GM18517 (cell line): ENCODE results near the gene WNT7A.

Source experiments
- ATAC-seq: cut with Tn5 transposase; IDR thresholded peaks from one replicate; pipeline ENCODE4 v1.9.1; 2021; ENCODE audit warnings: mild to moderate bottlenecking, moderate library complexity; ENCODE audit not compliant: unreplicated experiment

The WNT7A gene

DNA sequence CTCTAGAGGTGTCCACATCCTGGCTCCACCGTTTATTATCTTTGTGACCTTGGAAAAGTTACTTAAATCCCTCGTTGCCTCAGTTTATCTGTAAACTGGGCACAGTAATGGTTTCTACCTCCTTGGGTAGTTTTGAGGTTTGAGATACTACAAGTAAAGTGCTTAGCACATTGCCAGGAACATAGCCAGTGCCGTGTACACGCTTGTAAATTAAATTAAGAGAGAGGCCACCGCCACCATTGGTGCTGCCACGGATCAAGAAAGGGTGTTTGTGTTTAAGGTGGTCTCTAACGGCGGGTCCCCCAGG lies 5.8 kb upstream of the WNT7A start:
- ATAC-seq = no peak

DNA sequence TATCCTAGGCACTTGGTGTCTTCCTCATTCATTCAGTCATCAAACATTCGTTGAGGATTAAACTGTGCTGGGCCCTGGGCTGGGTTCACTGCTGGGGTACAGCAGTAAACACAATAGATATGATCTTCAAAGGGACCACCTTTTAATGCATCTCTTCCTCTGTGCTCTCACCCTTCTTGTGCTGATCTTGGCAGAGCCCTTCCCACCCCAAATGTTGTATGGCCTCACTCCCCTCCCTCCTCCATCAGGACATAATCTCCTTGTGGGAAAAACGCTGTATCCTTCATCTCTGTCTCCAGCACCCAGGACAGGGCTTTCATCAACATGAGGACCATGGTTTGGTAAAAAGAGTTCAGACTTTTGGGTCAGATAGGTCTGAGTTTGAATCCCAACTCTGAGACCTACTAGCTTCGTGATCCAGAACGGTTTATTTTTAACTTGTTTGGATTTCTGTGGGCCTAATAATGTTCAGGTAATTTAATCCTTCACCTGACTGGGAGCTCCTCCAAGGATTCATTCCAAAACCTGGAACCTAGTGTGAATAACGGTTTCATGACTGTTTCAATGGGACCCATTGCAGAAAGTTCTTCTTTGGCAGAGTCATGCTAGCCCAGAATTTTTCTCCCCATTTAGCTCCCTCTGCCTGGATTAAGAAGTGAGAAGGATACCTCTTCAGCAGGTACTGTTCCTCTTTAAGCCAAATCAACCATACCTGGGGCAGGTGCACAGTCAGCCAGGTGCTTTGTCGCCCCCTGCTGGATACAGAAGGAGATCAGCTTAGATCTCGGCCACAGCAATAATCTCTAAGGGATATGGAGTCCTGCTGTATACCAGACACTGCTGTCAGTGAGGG lies 5.2 kb upstream of the WNT7A start:
- ATAC-seq = no peak

DNA sequence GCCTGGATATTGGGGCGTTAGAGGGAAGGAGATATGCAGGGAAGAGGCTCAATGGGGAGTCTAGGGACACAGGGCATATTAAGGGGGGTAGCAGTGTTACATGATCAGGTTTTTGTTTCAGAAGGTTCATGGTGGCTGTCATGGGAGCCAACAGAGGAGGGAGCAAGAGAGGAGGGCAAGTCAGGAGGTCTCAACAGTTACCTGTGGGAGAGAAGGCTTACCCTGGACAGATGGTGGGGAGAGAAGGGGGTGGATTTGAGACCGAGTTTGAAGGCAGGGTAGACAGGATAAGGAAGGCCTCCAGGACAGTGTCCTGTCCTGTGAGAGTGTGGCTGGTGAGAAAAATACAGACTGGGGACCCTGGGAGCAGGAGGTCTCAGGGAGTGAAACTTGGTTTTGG lies 3.8 kb upstream of the WNT7A start:
- ATAC-seq = no peak

DNA sequence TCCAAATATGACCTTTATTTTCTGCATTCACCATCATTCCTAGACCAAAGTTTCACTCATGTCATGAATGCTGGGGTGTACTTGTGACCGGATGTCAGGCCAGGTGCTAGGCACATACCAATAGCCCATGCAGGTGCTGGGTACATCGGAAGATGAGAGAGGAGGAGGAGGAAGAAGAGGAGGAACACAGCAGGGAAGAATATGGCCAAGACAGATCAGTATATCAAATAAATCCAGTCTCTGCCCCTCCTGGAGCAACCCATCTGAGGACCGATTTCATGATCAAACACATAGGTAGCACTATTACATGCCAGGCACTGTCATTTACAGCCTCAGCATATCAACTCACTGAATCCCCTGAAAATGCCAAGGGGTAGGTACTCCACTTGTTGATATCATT lies 3.0 kb upstream of the WNT7A start:
- ATAC-seq = no peak

DNA sequence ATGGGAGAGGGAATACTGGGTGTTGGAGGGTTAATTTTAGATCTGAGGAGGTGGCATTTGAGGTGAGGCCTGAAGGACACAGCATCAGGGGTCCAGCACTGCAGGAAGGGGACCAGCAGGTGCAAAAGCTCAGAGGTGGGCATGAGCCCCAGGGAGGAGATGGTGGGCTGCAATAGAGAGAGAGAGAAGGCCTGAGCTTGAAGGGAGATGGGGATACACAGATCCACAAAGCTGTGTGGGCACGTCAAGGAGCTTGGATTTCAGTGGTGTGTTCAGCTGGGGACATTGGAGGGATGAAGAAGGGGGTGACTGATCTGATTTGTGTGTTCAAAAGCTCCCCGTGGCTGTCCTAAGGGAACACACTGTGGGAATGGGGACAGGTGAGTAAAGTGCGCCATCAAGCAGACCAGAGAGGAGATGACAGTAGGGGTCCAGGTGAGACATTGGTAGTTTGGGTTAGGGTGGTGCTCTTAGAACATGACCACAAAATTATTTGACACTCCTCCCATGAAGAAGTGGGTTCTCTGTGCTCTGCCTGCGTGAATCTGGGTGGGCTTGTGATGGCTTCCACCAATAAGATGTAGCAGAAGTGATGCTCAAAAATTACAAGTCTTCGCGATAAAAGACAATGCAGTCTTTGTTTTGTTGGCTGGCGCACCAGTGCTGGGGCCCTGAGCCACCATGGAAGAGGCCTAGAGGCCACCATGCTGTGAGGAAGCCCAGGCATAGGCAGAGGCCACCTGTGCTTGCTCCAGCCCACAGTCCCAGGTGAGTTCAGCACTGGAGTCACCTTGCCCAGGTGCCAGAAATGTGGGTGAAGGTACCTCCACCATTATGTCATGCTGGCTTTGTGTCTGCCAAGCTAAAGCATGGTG lies 1.9 kb upstream of the WNT7A start:
- ATAC-seq = no peak

DNA sequence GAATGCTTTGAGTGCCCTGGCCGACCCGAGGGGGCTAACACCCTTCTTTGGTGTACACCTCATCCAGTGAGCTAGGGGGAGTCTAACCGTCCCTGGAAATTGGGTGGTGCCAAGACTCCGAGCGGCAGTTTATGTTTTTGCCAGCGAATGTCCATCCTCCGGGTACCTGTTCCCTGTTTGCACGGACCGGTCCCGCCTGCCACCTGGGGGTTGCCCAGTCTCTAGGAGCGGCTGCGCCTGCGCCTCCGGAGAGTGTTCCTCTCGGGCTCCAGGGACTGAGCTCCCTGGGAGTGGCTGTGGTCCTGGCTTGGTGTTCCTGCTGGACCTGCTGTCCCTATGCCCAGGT lies 913 bp upstream of the WNT7A start:
- no peak for ATAC-seq

DNA sequence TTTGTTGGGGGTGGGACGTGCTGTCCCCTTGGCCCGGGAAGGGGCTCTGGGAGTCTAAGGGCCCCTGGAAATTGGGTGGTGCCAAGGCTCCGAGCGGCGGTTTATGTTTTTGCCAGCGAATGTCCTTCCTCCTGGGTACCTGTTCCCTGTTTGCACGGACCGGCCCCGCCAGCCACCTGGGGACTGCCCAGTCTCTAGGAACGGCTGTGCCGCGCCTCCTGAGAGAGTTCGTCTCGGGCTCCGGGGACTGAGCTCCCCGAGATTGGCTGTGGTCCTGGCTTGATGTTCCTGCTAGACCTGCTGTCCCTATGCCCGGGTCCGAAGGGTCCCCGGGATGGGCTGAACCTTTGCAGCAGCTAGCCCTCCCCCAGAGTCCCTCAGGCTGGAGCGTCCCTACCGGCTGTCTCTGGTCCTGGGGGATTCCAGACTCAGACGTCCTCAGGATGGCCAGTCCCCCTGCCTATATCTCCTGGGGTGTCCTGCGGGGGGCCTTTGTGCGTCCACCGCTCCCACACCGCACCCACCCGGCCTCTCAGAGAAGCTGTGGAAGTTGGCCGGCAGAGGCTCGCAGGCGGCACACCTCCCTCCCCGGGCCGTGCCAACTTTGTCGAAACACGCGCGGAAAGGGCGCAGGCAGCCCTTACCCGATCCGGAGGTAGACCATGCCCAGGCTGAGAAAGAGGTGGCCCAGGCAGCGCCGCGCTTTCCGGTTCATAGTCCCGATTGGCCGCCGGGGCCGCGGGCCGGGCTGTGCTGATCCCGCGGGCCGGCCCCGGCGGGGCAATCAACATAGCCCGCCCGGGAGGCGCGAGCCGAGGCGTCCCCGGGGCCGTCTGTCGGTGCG lies 547 bp downstream of the WNT7A start:
- ATAC-seq = no peak

DNA sequence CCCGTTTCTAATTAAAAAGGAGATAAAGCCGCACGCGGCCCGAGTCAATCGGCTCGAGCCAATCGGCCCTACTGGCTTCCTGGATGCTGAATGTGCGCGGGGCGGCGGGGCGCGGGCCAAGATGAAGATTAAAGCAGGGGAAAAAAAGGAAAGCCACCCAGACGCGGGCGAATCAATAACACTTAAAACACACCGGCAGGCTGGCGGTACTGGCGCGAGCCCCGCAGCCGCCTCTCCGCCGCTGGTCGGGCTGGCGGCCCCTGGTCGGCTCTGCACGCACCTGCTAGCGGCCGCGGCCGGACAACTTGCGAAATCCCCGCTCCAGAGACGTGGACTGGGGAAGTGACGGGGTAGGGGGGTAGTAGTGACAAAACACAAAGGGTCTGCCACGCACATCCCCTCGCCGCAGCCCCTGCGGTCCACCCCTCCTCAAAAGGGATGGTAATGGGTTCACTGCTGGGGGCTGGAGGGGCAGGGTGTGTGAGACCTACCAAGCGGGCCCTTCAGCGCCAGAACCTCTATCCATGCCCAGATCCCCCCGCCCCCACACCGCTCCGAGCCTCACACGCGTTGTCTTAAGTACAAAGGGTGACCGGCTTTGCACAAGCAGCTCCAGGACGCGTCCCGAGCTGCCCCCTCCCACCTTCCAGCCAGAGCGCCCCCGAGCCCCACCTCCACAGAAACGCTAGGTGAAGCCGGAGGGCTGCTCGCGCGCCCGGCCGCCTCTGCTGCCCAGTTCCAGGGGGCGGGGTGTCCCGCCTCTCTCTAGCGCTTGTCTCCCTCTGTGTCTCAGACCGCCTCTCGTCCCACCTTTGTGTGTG lies 1.4 kb downstream of the WNT7A start:
- ATAC-seq = no peak

DNA sequence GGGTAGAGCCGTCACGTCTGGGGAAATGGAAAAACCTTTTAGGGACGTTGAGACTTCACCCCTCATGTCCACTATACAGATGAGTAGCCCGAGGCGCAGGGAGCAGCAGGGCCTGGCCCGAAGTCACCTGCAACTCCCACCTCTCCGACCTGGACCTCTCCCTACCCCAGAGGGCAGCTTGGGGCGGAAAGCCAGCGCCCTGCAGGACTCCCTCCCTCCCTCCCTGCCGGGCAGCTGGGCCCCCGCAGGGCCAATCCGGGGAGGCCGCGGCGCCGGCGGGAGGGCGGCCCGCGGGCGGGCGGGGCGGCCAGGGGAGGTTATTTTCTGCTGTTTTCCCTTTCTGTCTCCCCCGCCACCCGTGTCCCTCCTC lies 2.0 kb downstream of the WNT7A start:
- ATAC-seq = no peak

DNA sequence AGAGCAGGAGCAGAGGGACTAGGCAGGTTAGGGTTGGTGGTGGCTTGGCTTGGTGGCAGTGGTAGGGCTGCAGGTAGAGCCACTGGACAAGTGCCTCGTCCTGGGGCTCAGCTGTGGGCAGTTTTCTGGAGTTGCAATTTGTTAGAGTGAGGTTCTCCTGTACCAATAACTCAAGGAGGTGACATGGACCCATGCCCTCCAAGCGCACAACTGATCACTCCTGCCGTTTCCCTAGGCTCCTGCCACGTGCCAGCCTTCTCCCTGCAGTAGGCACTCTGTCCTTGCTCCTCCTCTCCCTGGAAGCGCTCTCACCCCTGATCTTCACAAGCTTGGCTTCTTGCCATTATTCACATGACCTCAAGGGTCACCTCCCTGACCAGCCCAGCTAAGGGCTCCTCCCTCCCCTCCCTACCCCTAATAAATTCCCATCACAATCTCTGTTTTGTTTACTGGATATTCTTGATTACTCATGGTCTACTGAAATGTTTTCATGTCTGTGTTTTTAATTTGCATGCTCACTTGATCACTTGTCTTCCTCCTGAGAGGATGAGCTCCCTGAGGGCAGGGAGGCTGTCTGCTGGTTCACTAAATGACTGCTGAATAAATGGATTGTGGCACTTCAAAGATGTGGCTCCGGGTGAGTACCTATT lies 3.3 kb downstream of the WNT7A start:
- no peak for ATAC-seq

DNA sequence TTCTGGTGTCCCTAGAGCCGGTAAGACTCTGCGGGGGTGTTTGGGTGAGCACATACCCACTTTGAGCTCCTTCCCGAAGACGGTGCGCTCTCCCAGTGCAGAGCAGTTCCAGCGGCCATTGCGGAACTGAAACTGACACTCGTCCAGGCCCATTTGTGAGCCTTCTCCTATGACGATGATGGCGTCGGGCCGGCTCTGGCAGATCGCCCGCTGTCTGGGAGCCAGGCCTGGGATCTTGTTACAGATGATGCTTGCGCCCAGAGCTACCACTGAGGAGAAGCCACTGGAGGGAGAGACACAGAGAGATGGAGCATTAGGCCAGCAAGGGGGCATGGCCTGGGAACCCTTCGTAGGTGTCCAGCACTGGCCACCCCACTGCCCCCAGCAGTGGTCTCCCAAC lies 5.0 kb downstream of the WNT7A start:
- ATAC-seq = no peak

DNA sequence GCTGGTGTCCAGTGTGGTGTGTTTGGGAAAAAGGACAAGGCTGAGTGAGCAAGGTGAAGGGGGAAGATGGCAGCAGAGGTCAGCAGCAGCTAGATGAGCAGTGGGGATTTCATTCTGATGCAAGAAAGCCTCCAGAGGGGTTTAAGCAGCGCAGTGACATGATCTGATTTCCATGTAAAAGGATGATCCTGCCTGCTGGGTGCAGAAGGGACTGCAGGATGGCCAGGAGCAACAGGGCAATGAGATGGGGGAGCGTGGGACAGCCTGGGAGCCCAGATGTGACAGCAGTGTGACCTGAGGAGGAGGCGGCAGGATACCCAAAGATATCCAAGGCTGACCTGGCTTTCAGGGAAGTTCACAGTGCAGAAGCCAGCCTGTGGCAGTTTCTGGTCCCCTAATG lies 6.1 kb downstream of the WNT7A start:
- no peak for ATAC-seq

DNA sequence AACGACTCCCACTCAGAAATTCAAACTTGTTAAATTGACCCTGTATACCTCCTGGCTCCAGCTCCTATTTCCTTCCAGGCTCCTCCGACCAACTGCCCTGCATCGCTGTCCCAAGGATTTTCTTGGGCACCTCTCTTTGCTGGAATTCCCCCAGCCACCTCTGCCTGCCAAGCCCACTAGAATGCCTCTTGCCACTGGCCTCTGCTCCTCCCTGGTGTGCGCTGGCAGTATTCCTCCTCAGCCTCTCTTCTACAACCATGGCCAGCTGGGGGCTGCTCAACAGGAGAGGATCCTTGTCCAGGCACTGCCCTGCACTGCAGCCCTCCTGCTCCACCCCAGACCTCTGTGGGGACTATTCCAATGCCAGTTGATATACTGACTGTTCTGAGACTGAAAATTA lies 7.4 kb downstream of the WNT7A start:
- ATAC-seq = no peak

DNA sequence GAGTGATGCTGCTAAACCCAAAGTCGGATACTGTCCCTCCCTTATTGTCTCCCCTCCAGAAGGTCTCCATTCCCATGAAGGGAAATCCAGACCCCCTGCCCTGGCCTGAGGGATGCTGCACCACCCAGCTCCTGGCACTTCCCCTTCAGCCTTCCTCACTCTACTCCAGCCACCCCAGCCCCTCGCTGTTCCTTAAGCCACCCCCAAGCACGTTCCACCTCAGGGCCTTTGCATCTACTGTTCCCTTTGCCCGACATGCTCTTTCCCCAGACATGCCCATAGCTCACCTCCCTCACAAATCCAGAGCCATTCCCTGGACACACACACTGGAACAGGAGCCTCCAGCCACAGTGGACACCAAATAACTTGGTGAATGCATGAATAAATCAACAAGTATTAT lies 8.1 kb downstream of the WNT7A start:
- no peak for ATAC-seq

DNA sequence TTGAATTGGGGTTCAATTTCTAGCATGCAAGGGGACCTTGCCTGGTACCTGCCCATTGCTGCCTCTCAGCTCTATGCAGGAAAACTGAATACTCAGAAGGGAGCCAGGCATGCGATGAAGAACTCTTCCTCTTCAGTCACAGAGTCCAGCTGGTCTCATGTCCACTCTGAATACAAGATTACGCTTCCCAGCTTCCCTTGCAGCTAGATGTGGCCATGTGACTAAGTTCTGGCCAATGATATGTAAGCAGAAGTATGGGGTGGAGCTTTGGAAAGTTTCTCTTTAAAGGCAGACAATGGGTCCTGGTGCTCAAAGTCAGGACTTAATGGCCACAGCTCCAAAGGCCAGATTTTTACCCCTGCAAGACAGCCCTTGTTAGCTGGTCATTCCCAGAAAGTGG lies 9.0 kb downstream of the WNT7A start:
- ATAC-seq = no peak

DNA sequence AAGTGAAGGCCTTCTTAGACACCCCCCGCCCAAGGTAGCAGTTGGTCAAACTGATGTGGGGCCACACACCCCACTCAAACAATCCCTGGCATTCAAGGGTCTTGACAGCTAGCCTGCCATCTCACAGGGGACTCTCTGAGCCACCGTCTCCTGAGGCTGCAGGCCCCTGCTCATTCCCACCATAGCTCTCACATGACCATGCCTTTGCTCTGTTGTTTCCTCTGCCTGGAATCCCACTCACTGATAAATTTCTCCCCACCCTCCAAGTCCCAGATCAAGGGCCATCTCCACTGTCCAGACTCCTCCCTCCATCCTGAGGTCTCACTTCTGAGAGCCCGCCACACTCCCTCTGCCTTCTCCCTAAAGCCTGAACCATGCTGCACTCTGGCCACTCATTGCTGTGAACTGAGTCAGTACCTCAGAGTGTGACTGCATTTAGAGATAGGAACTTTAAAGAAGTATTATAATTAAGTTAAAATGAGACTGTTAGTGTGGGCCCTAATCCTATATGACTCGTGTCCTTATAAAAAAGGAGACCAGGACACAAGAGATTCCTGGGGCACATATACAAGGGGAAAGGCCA lies 10.0 kb downstream of the WNT7A start:
- ATAC-seq = no peak

DNA sequence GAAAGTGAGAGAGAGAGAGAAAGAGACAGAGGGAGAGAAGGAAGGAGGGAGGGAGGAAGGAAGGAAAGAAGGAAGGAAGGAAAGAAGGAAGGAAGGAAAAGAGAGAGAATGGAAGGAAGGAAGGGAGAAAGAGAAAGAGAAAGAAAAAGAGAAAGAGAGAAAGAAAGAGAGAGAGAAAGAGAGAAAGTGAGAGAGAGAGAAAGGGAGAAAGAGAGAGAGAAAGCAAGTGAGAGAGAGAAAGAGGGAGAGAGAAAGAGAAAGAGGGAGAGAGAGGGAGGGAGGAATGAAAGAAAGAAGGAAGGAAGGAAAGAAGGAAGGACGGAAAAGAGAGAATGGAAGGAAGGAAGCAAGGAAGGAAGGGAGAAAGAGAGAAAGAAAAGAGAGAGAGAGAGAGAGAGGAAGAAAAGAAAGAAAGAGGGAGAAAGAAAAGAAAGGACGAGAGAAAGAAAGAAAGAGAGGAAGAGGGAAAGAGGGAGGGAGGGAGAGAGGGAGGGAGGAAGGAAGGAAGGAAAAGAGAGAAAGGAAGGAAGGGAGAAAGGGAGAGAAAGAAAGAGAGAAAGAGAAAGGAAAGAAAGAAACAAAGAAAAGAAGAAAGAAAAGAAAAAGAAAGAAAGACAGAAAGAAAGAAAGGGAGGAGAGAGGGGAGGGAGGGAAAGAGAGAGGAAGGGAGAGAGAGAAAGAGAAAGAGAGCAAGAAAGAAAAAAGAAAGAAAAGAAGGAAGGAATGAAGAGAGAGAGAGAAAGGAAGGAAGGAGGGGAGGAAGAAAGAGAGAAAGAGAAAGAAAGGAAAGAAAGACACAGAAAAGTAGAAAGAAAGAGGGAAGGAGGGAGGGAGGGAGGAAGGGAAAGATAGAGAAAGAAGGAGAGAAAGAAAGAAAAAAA lies 10.8 kb downstream of the WNT7A start:
- no peak for ATAC-seq

DNA sequence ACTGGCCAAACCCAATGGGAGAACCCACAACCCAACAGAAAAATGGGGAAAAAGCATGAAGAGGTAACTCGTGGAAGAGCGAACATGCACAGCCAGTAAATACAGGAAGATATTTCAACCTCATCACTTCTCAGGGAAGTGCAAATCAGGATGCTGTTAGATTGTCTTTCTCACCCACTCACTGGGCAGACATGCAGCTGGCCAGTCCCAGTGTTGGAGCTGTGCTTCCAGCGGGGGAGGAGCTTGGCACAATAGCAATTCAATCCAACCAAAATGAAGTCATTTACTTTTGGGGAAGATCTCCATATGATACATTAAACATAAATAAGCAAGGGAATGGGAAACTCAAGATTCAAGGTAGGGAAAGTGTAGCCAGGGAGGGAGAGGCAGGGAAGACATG lies 12.1 kb downstream of the WNT7A start:
- no peak for ATAC-seq
